GM21390 (cell line): ENCODE data around the gene MFNG.

Source experiments
- ATAC-seq: cut with Tn5 transposase; IDR thresholded peaks from one replicate; pipeline ENCODE4 v1.9.1; 2021; ENCODE audit not compliant: unreplicated experiment

The MFNG gene

GRCh38 chr22:37454857-37455686 lies 31.1 kb downstream of the MFNG start:
- ATAC-seq: no peak

- no peak for ATAC-seq
Measured at GRCh38 chr22:37453696-37454095, 32.5 kb downstream of the MFNG start.

GRCh38 chr22:37451218-37451617 lies 35.0 kb downstream of the MFNG start:
- no peak for ATAC-seq

GRCh38 chr22:37449331-37450001 lies 36.7 kb downstream of the MFNG start:
- no peak for ATAC-seq

GRCh38 chr22:37448516-37449127 lies 37.6 kb downstream of the MFNG start:
- ATAC-seq: no peak

GRCh38 chr22:37445501-37445900 lies 40.7 kb downstream of the MFNG start:
- no peak for ATAC-seq

GRCh38 chr22:37443977-37444376 lies 42.2 kb downstream of the MFNG start:
- ATAC-seq: no peak

- ATAC-seq: no peak
Measured at GRCh38 chr22:37443086-37443485, 43.1 kb downstream of the MFNG start.

- ATAC-seq: no peak
Measured at GRCh38 chr22:37442537-37442936, 43.6 kb downstream of the MFNG start.

- no peak for ATAC-seq
Measured at GRCh38 chr22:37442135-37442534, 44.0 kb downstream of the MFNG start.

GRCh38 chr22:37440875-37441274 lies 45.3 kb downstream of the MFNG start:
- no peak for ATAC-seq

GRCh38 chr22:37439347-37439746 lies 46.8 kb downstream of the MFNG start:
- ATAC-seq: no peak

- no peak for ATAC-seq
Measured at GRCh38 chr22:37435970-37436603, 50.1 kb downstream of the MFNG start.

- ATAC-seq: no peak
Measured at GRCh38 chr22:37433786-37434185, 52.4 kb downstream of the MFNG start.

GRCh38 chr22:37432708-37433054 lies 53.5 kb downstream of the MFNG start:
- ATAC-seq: no peak

GRCh38 chr22:37431801-37432707 lies 54.1 kb downstream of the MFNG start:
- no peak for ATAC-seq

GRCh38 chr22:37431366-37431765 lies 54.8 kb downstream of the MFNG start:
- ATAC-seq: no peak

- ATAC-seq: no peak
Measured at GRCh38 chr22:37430941-37431340, 55.2 kb downstream of the MFNG start.

- no peak for ATAC-seq
Measured at GRCh38 chr22:37428649-37429586, 57.3 kb downstream of the MFNG start.
